Measurements from ENCODE around the gene MOCOS.

MOCOS gene

DNA sequence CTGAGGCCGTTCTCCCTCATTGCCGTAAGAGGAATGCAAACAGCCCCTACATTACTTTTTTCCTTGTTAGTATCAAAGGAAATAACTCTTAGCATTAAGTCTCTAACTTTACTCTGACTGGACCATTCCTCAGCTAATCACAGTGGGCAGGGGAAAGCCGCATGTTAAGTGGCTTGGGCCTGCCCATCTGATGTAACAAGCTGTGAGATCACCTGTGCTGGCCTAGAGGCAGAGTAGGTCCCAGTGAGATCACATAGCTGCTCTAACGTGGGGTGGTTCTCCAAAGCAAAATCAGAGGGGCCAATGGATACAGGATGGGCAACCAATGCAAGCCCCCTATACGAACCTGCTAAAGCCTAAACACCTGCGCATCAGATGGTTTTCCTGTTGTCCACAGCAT, 5.9 kb upstream of the MOCOS start:
- DNase-seq, result no peak

DNA sequence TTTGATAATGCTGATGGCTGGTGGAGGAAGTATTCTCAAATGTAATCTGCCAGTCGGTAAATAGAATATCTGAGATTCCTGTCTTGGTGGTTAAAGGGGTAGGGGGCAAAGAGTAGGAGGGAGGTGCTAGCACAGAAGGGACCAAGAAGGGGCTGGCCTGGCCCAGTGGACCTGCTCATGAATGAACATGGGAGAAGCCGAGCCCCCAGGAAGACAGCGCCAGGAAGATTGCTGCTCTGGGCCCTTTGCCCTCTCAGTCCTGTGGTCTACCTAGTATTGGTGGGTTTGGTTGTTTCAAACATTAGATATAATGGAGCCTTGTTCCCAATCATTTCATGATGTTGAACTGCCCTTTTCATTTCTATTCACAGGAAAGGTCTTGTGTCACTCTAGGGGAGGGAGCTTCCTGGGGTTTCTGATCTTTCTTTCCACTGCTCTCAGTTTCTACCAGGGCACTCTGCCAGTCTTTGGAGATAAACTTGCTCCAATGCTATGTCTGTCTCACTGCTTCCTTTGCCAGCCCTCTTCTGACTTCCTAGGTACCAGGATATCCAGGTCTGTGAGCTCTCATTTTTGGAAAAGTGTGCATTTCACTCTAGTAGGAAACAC, 5.3 kb upstream of the MOCOS start:
- DNase-seq, result no peak

GRCh38 chr18:36183033-36183432, 4.3 kb upstream of the MOCOS start:
- no peak for DNase-seq

GRCh38 chr18:36183987-36184386, 3.3 kb upstream of the MOCOS start:
- DNase-seq, result no peak

- DNase-seq, result no peak
These were observed 2.1 kb upstream of the MOCOS start for GRCh38 chr18:36185157-36185556.

GRCh38 chr18:36185901-36186460, 1.3 kb upstream of the MOCOS start:
- no peak for DNase-seq

DNA sequence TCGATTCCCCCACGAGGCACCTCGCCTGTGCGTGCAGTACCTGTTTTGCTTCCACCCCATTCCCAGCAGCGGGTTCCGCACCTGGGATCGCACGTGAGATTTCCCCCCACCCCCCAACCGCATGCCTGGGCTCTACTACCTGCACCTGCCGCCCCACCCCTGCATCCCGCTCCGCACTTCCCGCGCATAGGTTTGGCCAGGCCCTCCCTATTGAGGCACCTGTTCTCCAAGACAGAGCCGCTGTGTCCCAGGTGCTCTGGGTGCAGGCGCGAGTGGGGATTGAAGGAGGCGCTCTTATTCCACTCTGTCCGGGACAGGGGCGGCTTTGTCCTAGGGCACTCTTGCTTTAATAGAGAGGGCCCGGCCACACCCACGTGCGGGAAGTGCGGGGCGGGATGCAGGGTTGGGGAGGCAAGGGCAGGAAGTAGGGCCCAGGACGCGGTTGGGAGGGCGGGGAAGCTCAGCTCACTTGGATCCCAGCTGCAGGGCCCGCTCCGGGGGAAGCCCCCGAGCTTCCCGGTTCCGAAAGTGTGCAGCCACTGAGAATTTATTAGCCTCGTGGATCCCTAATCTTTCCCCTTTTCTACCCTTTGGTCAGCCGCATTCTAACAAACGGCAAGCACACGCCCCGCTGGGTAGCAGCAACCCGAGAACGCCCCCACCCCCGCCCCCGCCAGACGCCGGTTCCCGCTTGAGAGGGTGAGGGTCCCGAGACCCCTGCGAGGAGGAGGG, 670 bp upstream of the MOCOS start:
- DNase-seq, result no peak

DNA sequence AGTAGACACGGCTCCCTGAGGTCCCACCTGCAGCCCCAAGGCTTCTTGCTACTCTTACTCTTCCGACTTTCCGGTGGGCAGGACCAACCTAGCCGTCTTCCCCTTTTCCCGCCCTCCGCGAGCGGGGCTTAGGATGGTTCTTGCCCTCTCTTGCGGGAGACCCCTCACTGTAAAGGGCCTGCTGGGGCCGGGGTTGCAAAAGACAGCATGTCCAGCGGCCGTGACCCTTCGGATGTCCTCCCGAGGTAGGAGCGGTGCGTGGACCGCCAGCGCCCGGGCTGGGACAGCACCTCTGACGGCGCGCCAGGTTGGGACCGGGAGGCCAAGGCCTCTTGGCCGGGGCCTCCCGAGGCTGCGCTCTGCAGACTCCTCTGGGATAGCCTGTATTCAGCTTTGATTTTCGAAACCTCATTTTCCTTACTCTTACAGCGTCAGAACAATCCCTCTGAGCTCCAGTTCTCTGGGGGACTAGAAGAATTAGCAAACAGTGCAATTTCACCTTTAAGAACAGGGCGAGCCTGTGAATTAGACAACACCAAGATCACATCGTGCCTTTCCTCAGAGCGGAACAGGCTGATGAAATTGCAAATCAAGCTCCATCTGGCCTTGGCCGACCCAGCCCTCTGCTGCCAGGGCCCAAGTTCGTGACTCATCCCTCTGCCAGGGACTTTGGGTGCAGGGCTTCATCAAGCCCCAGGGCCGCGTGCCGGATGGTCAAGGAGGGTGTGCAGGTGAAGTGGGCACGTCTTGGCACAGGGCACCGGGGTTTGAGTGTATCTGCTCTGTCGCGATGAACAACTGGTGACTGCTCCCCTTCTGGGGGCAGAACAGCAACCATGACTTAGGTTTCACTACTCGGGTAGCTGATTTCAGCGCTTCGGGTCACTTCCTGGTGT, 777 bp downstream of the MOCOS start:
- DNase-seq, result no peak

DNA sequence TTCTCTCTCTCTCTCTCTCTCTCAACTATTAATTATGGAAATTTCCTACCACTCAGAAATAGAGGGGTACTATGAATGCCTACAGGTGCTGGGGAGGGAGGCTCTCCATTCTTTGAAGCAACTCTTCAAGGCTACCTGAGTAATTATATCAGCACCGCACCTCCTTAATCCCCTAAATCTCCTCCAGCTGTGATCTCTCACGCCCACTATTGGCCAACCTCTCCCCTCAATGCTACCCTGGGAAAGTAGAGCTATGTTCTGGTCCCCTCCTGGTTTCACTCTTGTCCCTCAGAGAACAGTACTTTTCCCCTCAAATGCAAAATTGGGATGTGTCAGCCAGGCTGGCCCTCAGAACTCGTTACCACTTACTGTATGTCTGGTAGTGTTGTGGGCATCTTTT, 1.6 kb downstream of the MOCOS start:
- DNase-seq, result no peak

- no peak for DNase-seq
These were observed 2.2 kb downstream of the MOCOS start for GRCh38 chr18:36189486-36189885.

DNA sequence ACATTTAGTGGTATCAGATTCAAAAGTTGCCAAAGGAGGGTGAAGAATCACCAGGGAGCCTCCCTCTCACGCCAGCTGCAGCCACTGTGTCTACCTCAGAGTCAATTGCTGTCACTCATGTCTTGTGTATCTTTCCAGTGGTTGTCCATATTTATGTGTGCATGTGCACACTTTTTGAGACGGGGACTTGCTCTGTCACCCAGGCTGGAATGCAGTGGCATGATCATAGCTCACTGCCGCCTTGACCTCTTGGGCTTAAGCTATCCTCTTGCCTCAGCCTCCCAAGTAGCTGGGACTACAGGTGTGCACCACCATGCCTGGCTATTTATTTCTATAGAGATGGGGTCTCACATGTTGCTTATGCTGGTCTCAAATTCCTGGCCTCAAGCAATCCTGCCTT, 4.0 kb downstream of the MOCOS start:
- no peak for DNase-seq

DNA sequence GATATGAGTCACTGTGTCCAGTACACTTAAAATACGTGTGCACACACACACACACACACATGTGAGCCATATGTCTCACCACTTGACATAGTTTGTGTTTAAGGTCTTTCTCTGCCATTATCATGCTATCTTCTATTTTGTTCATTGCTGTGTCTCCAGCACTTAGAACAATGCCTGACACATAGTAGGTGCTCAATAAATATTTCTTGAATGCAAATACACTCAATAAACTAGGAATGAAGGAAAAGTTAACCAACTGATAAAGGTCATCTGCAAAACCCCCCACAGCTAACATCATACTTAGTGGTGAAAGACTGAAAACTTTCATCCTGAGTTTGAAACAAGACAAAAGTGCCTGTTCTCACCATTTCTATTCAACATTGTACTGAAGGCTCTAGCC, 4.4 kb downstream of the MOCOS start:
- DNase-seq, result no peak

- DNase-seq, result no peak
These were observed 7.5 kb downstream of the MOCOS start for GRCh38 chr18:36194600-36195315.

DNA sequence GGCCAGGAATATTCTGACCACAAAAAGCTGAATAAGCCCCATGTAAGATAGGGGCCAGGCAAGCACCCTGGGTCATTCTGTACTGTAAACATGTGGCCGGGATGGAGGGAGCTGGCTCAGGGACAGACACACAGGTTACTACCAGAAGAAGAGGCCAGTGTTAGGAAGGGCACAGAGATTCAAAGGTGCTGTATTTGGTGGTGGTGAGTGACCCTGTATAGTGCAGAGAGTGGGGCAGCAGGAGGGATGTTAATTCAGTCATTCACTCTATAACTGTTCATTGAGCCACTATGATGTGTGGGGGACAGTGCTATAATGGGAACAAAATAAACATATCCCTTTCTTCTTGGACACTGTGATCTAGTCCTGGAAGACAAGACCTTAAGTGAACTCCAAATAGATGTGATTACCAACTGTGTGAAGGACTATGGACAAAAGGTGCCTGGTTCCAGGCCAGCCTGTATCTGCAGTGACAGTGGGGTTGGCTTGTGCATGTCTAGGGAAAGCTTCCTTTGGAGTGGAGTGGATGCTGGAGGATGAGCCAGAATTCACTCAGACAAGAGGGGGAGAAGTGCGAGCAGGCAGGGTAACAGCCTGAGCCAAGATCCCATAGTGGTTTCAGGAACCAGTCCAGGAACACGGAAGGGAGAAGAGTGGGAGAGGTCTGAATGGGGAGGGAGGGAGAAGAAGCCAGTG, 8.3 kb downstream of the MOCOS start:
- DNase-seq, result no peak

DNA sequence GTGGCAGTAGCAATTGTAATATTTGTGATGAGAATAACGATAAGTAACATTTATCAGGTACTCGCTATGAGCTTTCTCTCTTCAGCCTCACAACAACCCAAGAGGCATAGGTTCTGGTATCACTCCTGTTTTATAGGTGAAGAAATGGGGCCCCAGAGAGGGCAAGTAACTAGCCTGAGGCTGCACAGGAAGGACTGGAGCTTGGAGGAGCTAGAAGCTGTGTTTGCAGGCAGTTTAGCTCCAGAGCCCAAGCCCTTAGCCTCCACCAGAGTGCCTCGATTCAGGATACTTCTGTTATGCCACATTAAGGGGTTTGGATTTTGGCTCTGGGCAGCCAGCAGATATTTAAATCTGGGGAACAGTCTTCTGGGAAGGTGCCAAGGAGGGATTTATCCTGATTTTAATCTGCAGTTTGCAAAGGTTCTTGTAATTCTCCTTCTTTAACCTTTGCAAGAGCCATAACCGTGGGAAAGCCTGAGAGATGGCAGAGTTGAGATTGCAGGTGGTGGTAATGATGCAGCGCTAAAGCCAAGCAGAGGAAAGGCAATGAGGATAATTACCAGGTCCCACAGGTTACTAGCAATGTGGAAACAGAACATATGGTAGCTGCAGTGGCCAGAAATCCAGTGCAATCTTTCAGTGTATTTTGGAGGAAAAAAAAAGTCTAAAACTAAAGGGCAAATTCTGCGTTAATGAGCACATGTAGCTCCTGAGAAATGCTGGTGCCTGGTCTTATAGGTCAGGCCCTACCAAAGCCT, 9.1 kb downstream of the MOCOS start:
- DNase-seq, result no peak

GRCh38 chr18:36197511-36198166, 10.3 kb downstream of the MOCOS start:
- DNase-seq, result no peak

DNA sequence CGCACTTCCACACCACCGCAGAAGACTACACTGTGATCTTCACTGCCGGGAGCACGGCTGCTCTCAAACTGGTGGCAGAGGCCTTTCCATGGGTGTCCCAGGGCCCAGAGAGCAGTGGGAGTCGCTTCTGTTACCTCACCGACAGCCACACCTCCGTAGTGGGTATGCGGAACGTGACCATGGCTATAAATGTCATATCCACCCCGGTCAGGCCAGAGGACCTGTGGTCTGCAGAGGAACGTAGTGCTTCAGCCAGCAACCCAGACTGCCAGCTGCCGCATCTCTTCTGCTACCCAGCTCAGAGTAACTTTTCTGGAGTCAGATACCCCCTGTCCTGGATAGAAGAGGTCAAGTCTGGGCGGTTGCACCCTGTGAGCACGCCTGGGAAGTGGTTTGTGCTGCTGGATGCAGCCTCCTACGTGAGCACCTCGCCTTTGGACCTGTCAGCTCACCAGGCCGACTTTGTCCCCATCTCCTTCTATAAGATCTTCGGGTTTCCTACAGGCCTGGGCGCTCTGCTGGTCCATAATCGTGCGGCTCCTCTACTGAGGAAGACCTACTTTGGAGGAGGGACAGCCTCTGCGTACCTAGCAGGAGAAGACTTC, 12.5 kb downstream of the MOCOS start:
- no peak for DNase-seq

DNA sequence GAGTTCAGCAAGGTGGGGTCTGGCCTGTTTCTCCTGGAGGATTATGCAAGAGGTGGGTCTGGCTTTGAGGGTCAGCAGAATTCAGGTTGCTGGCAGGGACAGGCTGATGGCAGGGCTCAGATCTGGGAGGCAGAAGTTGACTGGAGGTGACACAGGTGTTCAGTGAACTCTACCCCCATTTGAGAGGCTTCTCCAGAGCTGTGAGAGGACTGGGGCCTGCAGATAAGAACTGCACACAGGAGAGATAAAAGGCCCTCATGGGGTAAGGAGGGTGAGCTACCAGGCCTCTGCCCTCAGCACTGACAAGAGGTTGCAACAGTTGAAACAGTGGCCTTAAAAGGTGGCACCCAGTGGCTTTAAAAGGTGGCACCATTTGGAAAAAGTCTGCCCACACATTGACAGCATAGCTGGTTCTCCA, 13.1 kb downstream of the MOCOS start:
- DNase-seq, result no peak

- no peak for DNase-seq
These were observed 14.5 kb downstream of the MOCOS start for GRCh38 chr18:36201765-36202164.

DNA sequence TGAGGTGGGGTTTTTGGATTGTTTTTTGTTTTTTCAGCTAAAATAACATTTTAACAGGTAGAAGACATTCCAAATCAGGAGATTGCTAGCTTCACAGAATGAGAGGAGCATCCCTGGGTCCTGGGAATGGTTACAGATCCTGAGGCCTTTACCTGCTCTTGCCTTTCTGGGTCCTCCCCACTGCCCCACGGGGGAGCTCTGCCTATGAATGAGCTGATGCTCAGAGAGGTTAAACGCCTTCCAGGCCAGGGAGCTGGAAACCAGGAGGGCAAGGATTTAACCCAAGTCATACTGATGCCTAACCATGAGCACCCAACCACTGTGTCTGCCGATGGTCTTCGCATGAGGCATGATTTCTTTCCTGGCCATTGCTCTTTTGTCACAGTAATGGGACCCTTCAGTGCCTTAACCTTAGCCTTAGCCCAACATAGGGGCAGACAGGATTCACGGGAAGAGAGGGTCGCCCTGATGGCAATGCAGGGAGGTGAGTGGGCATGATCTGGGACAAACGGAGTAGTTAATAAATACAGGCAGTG, 16.1 kb downstream of the MOCOS start:
- DNase-seq, result no peak

Measured in stimulated activated naive CD4-positive, alpha-beta T cell treated with Interleukin-2 at 50 U/mL for 16 hours (primary cell).